HL-60 (cell line): ENCODE results near the gene C14orf180.

Experiments used
- DNase-seq, 2 experiments: peaks; one replicate each; pipeline ENCODE4 v3.0.0-alpha.2; 2010 to 2020; ENCODE audit warnings: low read depth in 1 of 2, low spot score in 1 of 2
- H3K27ac ChIP-seq: fragments of 250-450 bp; sonication (Bioruptor Pico); replicated peaks from 2 replicates; pipeline ENCODE4 v1.5.1; 2020; ENCODE audit warnings: mild to moderate bottlenecking, moderate library complexity
- H3K27me3 ChIP-seq: fragments of 250-450 bp; sonication (Bioruptor Pico); 2 replicates; pipeline ENCODE4 v1.5.1; 2021; ENCODE audit warnings: mild to moderate bottlenecking, moderate library complexity; ENCODE audit not compliant: insufficient read depth, poor library complexity, severe bottlenecking
- H3K4me3 ChIP-seq: replicated peaks from 2 replicates; pipeline ENCODE4 v1.5.1; 2011; ENCODE audit warnings: mild to moderate bottlenecking, control low read depth, low read length; ENCODE audit not compliant: insufficient read depth
- CTCF ChIP-seq: IDR thresholded peaks from one replicate; pipeline ENCODE4 v1.5.1; 2011; ENCODE audit warnings: low read length, control low read depth, inconsistent platforms; ENCODE audit not compliant: insufficient read depth
- GABPA ChIP-seq: IDR thresholded peaks from 2 replicates; pipeline ENCODE4 v1.6.1; 2012; ENCODE audit warnings: low read depth
- POLR2AphosphoS5 ChIP-seq: IDR thresholded peaks from 2 replicates; pipeline ENCODE4 v1.6.1; 2012; ENCODE audit warnings: low read depth
- REST ChIP-seq: IDR thresholded peaks from 2 replicates; pipeline ENCODE4 v1.6.1; 2012; ENCODE audit warnings: low read depth; ENCODE audit not compliant: insufficient replicate concordance
- SPI1 ChIP-seq: IDR thresholded peaks from 2 replicates; pipeline ENCODE4 v1.6.1; 2012; ENCODE audit warnings: low read depth, mild to moderate bottlenecking, borderline replicate concordance

C14orf180 gene

GRCh38 chr14:104555430-104556255 is 23.9 kb upstream of the C14orf180 start:
- Histone ChIP-seq H3K27ac (no peak overlapping the region), H3K4me3 (no peak overlapping the region), H3K27me3 (no peaks in the 10 kb centered on the region)
- no peak for TF ChIP-seq GABPA
- TF ChIP-seq CTCF: no peak
- no peak for TF ChIP-seq SPI1
- TF ChIP-seq POLR2AphosphoS5: no peak
- TF ChIP-seq REST: no peak
- no peak for DNase-seq

GRCh38 chr14:104556256-104557021 is 23.1 kb upstream of the C14orf180 start:
- no peak overlapping the region for H3K4me3 ChIP-seq
- no peak for DNase-seq
- no peak overlapping the region for H3K27ac ChIP-seq
- H3K27me3 ChIP-seq: peaks cover 2% of the 10 kb centered on the region
- no peak for TF ChIP-seq POLR2AphosphoS5
- TF ChIP-seq REST: no peak
- TF ChIP-seq SPI1: no peak
- TF ChIP-seq GABPA: no peak
- TF ChIP-seq CTCF: no peak

DNA sequence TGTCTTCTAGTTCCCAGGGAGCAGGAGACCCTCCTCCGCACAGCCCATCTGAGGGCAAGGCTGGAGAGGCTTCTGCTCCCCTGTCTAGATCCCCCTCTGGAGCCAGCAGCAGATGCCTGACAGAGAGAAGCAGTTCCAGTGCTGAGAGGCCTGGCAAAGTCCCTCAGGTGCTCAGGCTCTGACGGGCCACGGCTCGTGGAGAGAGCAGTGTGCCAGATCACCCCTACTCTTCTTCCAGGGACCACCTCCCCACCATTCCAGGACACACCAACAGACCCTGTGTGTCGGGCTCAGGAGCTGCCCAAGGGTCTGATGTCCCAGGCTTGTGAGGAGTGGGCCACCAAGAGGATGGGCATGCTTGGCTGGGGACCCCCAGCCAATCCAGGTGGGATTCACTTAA is 22.5 kb upstream of the C14orf180 start:
- Histone ChIP-seq H3K4me3 (no peak overlapping the region), H3K27ac (no peak overlapping the region), H3K27me3 (peaks cover 6% of the 10 kb centered on the region)
- TF ChIP-seq GABPA: no peak
- no peak for TF ChIP-seq SPI1
- no peak for TF ChIP-seq REST
- no peak for TF ChIP-seq CTCF
- no peak for TF ChIP-seq POLR2AphosphoS5
- DNase-seq: no peak
